HepG2 (cell line): ENCODE results near the gene SSNA1.

ENCODE experiments used
- ATF1 ChIP-seq: IDR thresholded peaks from 2 replicates; pipeline ENCODE4 v1.6.1; 2016; ENCODE audit warnings: mild to moderate bottlenecking, control low read depth
- EZH2 ChIP-seq: conservative IDR thresholded peaks from 2 replicates; pipeline ENCODE4 v1.6.1; 2012; ENCODE audit warnings: mild to moderate bottlenecking, low read depth, low read length, moderate library complexity
- MXI1 ChIP-seq: IDR thresholded peaks from 3 replicates; pipeline ENCODE4 v1.6.1; 2012; ENCODE audit warnings: low read depth, low read length, inconsistent platforms, borderline replicate concordance
- NR2F6 ChIP-seq, 2 experiments: IDR thresholded peaks; 2 replicates each; pipeline ENCODE4 v1.6.1; 2016; ENCODE audit warnings: antibody characterized with exemption in 1 of 2, mild to moderate bottlenecking in 1 of 2
- PTBP1 ChIP-seq: fragments of 200-400 bp; formaldehyde crosslinking; IDR thresholded peaks from 2 replicates; pipeline ENCODE4 v1.6.1; 2018; ENCODE audit warnings: low read length, low read depth; ENCODE audit not compliant: poor library complexity, severe bottlenecking
- RELA ChIP-seq: sonication (generic); formaldehyde crosslinking; IDR thresholded peaks from 2 replicates; pipeline ENCODE4 v1.4.0; 2020; ENCODE audit warnings: missing genetic modification reagents
- RFX5 ChIP-seq: IDR thresholded peaks from 2 replicates; pipeline ENCODE4 v1.6.1; 2011; ENCODE audit warnings: low read depth, low read length, improper control_type of control experiment
- SMAD1 ChIP-seq: sonication (generic); formaldehyde crosslinking; IDR thresholded peaks from 2 replicates; pipeline ENCODE4 v1.4.0; 2020; ENCODE audit warnings: missing genetic modification reagents, low read depth, mild to moderate bottlenecking, borderline replicate concordance
- TARDBP ChIP-seq: sonication (generic); formaldehyde crosslinking; IDR thresholded peaks from 2 replicates; pipeline ENCODE4 v1.8.0; 2022; ENCODE audit warnings: mild to moderate bottlenecking, missing genetic modification reagents
- ZBTB33 ChIP-seq: sonication (generic); formaldehyde crosslinking; IDR thresholded peaks from 2 replicates; pipeline ENCODE4 v1.4.0; 2020; ENCODE audit warnings: missing genetic modification reagents
- ZNF501 ChIP-seq: sonication (generic); formaldehyde crosslinking; IDR thresholded peaks from 2 replicates; pipeline ENCODE4 v1.5.1; 2020; ENCODE audit warnings: mild to moderate bottlenecking, moderate library complexity, missing genetic modification reagents
- ZNF615 ChIP-seq: sonication (generic); formaldehyde crosslinking; IDR thresholded peaks from 2 replicates; pipeline ENCODE4 v1.5.0; 2020; ENCODE audit warnings: mild to moderate bottlenecking, missing genetic modification reagents, borderline replicate concordance
- TF ChIP-seq, protein P1 (sequence below): sonication (generic); formaldehyde crosslinking; IDR thresholded peaks from 2 replicates; pipeline ENCODE4 v1.5.0; 2020; ENCODE audit warnings: mild to moderate bottlenecking, missing genetic modification reagents, moderate library complexity
- TF ChIP-seq, protein P2 (sequence below): sonication (generic); formaldehyde crosslinking; conservative IDR thresholded peaks from 2 replicates; pipeline ENCODE4 v1.5.0; 2020; ENCODE audit warnings: missing genetic modification reagents

- no peak for TF ChIP-seq RELA (CRISPR knock-in tag)
- no peak for TF ChIP-seq PTBP1
- no peak for TF ChIP-seq NR2F6 (IDR thresholded peaks at IDR 0.05)
- TF ChIP-seq NR2F6 (CRISPR knock-in tag; IDR thresholded peaks at IDR 0.05): no peak
- TF ChIP-seq MXI1: no peak
- TF ChIP-seq, protein P1, sequence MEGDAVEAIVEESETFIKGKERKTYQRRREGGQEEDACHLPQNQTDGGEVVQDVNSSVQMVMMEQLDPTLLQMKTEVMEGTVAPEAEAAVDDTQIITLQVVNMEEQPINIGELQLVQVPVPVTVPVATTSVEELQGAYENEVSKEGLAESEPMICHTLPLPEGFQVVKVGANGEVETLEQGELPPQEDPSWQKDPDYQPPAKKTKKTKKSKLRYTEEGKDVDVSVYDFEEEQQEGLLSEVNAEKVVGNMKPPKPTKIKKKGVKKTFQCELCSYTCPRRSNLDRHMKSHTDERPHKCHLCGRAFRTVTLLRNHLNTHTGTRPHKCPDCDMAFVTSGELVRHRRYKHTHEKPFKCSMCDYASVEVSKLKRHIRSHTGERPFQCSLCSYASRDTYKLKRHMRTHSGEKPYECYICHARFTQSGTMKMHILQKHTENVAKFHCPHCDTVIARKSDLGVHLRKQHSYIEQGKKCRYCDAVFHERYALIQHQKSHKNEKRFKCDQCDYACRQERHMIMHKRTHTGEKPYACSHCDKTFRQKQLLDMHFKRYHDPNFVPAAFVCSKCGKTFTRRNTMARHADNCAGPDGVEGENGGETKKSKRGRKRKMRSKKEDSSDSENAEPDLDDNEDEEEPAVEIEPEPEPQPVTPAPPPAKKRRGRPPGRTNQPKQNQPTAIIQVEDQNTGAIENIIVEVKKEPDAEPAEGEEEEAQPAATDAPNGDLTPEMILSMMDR: no peak
- TF ChIP-seq, protein P2, sequence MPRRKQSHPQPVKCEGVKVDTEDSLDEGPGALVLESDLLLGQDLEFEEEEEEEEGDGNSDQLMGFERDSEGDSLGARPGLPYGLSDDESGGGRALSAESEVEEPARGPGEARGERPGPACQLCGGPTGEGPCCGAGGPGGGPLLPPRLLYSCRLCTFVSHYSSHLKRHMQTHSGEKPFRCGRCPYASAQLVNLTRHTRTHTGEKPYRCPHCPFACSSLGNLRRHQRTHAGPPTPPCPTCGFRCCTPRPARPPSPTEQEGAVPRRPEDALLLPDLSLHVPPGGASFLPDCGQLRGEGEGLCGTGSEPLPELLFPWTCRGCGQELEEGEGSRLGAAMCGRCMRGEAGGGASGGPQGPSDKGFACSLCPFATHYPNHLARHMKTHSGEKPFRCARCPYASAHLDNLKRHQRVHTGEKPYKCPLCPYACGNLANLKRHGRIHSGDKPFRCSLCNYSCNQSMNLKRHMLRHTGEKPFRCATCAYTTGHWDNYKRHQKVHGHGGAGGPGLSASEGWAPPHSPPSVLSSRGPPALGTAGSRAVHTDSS (CRISPR knock-in tag): no peak
- TF ChIP-seq ZNF615 (CRISPR knock-in tag): no peak
- no peak for TF ChIP-seq SMAD1 (CRISPR knock-in tag)
- TF ChIP-seq EZH2: no peak
- TF ChIP-seq TARDBP (CRISPR knock-in tag): no peak
- TF ChIP-seq RFX5: no peak
- no peak for TF ChIP-seq ATF1 (CRISPR knock-in tag)
- TF ChIP-seq ZNF501: no peak
- TF ChIP-seq ZBTB33 (CRISPR knock-in tag): no peak
These were observed 31.7 kb upstream of the SSNA1 start for GRCh38 chr9:137156567-137157375.
